Measurements from ENCODE around the gene PIP.
"Not testable (repeated sequence)": the region's sequence is repeated elsewhere in the genome, so short reads cannot be mapped to it uniquely, and the experiment has no call there.

Gene PIP, protein sequence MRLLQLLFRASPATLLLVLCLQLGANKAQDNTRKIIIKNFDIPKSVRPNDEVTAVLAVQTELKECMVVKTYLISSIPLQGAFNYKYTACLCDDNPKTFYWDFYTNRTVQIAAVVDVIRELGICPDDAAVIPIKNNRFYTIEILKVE

DNA sequence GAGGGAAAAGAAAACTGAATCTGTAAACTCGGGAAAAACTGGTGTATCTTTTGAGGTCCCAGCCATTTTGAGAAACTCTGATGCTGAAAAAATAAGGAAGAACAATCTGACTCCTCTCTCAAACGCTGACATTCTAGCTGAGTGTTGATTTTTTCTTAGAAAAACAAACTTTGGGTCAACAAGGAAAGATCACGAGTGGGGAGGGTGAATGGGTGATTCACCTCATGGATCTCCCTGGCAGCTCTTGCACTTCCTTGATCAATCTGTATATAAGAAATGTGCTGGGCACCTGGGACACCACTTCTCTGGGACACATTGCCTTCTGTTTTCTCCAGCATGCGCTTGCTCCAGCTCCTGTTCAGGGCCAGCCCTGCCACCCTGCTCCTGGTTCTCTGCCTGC is at the start of gene PIP:
PIP (plus strand) TSS at position 297 of the 400 bp plus-strand sequence; CDS start at position 337, 40 bp downstream.
- no peak for DNase-seq

DNA sequence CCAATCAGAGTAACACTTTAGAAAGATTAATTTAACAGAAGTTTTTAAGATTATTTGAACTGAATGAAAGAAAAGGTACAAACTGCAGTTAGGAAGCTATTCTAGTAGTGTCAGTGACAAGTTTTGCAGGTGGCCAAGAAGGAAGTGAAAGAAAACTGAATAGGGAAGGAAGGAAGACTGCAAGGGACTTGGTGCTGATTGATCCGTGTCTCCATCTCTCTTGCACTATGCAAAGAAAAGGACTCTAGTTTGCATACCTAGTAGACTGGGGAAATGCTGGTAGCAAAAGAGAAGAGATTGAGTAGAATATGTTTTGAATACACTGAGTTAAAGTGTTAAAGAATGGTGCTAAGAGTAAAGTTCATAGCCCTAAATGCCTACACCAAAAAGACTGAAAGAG is 46.8 kb upstream of the PIP start:
- DNase-seq: no peak

DNA sequence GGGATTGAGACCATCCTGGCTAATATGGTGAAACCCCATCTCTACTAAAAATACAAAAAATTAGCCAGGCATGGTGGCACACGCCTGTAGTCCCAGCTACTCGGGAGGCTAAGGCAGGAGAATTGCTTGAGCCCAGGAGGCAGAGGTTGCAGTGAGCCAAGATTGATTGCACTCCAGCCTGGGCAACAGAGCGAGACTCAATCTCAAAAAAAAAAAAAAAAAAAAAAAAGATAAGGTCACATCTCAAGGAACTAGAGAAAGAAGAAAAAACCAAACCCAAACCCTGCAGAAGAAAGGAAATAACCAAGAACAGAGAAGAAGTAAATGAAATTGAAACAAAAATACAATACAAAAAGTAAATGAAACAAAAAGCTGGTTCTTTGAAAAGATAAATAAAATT is 46.3 kb upstream of the PIP start:
- not testable (repeated sequence) for DNase-seq

DNA sequence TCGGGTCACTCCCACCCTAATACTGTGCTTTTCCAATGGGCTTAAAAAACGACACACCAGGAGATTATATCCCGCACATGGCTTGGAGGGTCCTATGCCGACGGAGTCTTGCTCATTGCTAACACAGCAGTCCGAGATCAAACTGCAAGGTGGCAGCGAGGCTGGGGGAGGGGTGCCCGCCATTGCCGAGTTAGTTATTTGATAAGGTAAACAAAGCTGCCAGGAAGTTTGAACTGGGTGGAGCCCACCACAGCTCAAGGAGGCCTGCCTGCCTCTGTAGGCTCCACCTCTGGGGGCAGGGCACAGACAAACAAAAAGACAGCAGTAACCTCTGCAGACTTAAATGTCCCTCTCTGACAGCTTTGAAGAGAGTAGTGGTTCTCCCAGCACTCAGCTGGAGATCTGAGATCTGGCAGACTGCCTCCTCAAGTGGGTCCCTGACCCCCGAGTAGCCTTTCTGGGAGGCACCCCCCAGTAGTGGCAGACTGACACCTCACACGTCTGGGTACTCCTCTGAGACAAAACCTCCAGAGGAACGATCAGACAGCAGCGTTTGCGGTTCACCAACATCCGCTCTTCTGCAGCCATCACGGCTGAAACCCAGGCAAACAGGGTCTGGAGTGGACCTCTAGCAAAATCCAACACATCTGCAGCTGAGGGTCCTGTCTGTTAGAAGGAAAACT is 43.2 kb upstream of the PIP start:
- DNase-seq: not testable (repeated sequence)

DNA sequence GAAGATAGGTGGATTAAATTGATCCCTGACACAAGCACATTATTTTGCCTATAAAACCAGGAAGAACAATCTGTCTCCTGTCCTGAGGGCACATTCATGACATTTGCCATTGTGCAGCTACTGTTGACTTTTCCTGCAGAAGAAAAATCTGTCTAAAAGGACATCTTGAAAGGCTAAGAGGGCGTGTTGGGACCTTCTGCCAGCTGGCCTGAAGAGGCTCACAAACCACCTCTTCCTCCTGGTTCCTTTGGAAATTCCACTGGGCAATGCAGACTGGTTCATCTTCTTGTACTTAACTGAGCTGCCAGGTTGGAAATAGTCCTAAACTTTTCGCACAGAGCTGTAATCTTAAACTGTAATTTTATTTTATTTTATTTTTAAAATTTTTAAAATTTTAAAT is 35.7 kb upstream of the PIP start:
- no peak for DNase-seq

DNA sequence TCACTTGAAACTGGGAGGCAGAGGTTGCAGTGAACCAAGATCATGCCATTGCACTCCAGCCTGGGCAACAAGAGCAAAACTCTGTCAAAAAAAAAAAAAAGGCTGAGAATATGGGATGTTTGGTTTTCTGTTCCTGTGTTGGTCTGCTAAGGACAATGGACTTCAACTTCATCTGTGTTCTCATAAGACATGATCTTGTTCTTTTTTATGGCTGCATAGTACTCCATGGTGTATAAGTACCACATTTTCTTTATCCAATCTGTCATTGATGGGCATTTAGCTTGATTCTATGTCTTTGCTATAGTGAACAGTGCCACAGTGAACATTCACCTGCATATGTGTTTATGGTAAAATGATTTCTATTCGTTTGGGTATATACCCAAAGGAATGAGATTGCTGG is 32.3 kb upstream of the PIP start:
- DNase-seq: not testable (repeated sequence)

DNA sequence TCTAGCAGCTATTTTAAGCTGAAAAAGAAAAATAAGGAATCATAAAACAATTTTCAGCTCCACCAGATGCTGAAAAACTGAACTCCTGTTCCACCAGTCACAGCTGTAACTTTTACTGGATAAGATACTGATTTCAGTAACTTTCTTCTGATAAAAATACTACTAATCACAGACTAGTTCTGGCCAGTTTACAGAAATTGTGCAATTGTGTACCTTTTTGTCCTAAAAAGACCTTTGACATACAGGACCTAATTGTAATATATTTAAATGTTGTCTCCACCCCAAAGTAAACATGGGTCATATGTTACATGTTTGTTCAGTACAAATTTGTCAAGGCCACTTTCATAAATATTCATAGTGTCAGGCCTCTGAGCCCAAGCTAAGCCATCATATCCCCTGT is 27.1 kb upstream of the PIP start:
- DNase-seq: no peak

DNA sequence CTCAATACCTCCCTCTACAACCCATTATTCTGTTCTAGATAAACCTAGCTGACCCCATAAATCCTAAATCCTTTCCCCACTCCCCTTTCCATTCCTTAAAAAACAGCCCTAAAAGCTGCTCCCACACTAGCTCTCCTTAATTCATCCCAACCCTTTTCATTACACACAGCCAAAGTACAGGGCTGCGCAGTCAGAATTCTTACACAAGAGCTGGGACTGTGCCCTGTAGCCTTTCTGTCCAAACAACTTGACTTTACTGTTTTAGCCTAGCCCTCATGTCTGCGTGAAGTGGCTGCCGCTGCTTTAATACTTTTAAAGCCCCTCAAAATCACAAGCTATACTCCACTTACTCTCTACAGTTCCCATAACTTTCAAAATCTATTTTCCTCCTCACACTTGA is 23.9 kb upstream of the PIP start:
- DNase-seq: not testable (repeated sequence)

DNA sequence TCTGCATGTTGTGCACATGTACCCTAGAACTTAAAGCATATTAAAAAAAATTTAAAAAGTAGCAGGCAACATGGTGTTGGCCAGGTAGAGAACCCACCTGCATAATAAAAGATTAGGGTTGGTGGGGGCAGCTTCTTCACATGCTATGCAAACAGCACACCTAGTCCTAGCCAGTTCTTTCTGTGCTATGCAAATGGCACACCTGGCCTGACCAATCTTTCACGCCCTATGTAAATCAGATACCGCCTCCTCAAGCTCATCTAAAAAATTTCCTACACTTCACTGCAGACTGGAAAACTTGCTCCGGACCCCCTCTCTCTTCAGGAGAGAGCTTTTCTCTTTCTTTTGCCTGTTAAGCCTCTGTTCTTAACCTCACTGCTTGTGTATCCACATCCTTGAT is 14.5 kb upstream of the PIP start:
- DNase-seq: no peak

DNA sequence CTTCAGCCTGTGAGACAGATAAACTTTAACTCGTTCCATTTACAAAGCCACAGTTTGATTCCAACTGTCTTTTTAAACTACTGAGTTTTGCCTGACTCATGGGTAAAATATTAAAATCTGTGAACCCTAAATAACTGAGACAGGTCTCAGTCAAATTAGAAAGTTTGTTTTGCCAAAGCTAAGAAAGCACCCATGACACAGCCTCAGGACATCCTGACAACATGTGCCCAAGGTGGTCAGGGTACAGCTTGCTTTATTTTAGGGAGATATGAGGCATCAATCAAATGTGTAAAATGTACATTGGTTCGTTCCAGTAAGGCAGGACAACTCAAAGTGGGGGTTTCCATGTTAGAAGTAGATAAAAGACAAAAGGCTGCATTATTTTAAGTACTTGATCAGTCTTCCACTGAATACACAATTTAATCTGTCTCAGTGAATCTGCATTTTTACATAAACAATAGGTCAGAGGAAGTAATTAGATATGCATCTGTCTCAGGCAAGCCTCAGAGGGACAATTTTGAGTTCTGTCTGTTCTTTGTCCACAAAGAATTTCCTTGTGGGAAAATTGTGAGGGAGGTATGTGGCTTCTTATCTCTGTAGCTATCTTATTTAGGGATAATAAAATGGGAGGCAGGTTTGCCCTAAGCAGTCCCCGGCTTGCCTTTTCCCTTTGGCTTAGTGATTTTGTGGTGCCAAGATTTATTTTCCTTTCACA is 11.0 kb upstream of the PIP start:
- DNase-seq: no peak

DNA sequence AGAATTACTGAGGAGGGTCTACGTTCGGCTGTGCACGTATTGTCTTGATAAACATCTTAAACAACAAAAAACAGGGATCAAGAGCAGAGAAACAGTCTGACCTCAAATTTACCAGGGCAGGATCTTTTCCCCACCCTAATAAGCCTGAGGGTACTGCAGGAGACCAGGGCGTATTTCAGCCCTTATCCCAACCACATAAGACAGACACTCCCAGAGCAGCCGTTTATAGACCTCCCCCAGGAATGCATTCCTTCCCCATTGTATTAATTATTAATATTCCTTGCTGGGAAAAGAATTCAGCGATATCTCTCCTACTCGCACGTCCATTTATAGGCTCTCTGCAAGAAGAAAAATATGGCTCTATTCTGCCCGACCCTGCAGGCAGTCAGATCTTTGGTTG is 8.6 kb upstream of the PIP start:
- not testable (repeated sequence) for DNase-seq

DNA sequence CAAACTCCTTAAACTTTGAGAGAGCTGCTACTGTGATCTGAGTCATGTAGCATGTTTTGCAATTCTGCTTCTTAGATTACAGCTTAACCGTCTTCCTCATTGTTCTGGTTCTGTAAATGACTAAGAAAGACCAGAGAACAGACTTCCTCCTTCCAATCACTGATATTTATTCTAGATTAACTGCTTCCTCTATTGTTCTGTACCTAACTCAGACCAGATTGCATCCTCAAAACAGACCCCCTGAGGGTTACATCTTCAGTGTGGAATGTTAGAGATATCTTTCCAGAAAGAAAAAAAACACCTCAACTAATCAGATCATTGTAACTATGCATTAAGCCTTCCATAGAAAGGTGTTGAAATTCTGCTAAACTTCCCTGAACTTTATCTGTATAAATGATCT is 5.7 kb upstream of the PIP start:
- DNase-seq: peak; percentile 82 to 88

DNA sequence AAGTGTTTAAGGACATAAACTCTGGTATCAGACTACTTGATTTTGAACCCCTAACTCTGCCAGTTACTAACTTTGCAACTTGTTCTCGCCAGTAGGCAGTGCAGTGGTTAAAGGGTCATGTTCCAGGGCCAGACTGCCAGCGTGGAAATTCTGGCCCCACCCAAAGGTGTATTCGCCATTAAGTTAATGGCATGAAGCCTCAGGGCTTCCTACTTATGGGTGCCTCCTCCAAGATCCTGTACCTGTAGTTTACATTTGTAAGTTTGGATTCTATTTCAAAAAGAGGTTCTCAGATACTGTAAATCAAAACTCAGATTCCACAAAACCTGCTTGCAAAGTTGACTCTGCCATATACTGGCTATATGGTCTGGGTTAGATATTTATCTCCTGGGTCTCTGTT is 2.8 kb upstream of the PIP start:
- DNase-seq: no peak

DNA sequence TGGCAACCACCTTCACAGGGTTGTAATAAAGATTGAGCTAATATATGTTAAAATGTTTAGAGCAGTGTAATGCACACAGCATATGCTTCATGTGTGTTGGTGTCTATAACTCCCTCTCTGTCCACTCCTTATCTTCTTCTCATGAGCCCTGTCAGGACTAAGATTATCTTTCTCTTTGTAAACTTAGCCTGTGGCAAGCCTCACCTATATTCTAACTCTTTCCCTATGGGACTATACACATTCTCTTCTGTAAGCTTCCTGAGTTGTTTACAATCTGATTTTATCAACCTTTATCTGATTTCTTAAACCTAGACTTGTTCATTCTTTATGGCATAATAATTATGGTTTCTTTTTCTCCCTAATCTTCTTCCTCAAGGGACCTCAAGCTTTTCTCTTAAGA is 2.4 kb upstream of the PIP start:
- DNase-seq: no peak

DNA sequence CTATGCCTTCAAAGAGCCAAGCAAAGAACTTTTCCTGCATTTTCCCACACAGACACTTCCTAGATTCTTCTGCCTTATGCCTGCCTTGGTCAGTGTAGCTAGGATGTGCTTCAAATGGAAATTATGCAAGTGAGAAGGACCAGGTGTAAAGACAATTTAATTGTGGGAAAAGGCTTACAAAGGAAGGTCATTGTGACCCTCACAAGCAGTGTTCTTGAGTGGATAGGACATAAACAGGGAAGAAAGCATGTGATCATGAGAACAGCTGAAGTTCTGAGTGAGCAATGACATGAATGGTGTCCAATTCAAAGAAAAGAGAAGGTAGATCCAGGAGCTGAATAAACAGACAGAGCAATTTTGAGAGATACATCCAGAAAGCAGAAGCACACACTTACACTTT is 1.3 kb upstream of the PIP start:
- DNase-seq: no peak

DNA sequence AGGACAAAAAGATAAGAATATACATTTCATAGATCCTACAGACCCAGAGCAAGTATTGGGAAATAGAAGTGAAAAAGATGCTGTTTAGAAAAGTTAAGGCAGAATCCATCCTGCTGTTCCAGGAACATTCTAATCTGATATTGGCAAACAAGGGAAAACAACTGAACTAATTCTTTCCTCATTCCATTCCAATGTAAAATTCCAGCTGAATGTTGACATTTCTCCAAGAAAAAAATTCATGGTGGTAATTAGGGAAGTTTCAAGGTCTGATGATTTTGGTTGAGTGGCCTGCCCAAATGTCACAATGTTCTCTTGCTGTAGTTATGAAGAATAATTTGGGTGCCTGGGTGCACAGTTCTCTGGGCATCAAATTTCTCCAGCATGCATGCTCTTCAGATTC is 15.2 kb downstream of the PIP start:
- DNase-seq: no peak

DNA sequence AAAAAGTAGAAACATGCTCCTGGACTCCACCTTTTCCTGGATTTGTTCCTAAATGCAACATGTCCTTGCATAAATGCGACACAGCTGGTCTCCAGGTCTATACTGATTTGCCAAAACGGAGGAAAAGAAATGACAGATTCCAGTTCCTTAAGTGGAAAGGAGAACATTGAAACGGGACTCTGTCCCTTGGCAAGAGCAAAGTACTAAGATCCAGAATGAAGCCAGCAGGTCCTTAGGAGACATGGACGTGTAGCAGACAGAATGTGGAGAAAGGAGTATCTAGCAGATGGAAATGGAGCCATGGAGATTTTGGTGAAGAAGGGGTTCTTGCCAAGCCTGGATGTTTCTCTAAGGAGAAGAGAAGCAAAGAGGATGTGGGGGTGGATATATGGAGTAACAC is 16.2 kb downstream of the PIP start:
- no peak for DNase-seq

DNA sequence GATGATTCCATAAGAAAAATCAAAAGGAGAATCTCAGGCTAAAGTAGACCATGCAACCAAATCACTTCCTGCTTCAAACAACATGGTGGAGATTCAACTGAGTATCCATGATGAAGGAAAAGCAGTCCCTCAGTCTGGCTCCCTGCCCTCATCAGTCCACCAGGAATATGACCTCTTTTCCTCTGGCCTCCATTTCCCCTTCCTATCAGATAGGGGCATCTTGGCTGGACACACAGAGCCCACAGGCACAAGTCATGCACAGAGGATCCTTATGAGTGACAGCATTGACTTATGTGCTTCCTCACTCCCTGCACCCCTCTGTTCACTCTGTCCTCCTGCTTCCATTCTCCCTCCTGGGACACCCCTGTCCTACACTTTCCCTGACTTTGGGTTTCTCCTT is 16.8 kb downstream of the PIP start:
- DNase-seq: no peak

DNA sequence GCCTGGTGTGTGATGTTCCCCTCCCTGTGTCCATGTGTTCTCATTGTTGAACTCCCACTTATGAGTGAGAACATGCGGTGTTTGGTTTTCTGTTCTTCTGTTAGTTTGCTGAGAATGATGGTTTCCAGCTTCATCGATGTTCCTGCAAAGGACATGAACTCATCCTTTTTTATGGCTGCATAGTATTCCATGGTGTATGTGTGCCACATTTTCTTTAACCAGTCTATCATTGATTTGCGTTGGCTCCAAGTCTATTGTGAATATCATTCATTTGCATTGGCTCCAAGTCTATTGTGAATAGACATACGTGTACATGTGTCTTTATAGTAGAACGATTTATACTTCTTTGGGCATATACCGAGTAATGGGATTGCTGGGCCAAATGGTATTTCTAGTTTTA is 18.8 kb downstream of the PIP start:
- not testable (repeated sequence) for DNase-seq

DNA sequence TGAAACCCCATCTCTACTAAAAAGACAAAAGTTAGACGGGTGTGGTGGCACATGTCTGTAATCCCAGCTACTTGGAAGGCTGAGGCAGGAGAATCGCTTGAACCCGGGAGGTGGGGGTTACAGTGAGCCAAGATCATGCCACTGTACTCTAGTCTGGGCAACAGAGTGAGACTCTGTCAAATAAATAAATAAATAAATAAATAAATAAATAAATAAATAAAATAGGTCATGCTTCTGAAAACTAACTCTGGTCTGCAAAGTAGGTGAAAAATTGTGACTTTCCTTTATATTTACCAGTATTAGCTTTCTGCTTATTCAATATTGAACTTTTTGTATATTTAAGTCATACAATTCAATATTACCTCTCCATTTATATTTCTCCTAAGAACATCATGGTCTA is 26.7 kb downstream of the PIP start:
- not testable (repeated sequence) for DNase-seq

DNA sequence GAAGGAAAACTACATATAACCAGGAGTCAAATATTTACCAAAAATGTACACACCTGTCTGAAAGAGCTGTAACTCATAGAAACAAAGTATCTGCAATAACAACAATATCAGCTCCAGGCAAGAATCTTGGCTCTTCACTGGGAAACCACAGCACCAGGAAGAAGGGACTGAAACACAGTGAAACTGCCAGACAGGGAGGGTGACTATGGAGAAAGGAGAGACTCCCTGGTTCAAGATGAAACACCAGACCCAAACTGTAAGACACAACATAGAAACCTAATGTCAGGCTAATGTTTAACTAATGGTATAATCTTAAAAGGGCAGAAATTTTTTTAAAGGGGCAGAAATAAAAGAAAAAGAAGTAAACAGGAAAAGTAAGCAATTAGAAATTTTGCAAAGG is 39.8 kb downstream of the PIP start:
- DNase-seq: no peak

DNA sequence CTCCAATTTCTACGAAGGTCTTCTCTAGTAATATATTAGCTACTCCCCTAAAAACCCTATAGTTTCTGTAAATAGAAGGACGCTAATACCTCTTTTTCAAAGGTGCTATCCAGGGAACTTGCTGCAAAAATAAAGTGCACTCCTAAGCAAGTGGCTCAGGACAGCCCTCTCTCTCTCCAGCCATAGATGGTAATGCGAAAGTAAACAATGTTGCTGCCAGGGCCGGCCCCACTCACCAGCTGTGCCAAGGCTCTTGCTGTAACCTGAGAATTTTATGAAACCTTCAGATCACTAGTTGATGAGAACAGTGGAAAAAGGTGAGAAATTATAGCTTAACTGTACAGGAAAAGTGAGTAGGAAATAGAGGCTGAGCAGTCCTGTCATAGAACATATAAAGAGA is 40.5 kb downstream of the PIP start:
- no peak for DNase-seq

DNA sequence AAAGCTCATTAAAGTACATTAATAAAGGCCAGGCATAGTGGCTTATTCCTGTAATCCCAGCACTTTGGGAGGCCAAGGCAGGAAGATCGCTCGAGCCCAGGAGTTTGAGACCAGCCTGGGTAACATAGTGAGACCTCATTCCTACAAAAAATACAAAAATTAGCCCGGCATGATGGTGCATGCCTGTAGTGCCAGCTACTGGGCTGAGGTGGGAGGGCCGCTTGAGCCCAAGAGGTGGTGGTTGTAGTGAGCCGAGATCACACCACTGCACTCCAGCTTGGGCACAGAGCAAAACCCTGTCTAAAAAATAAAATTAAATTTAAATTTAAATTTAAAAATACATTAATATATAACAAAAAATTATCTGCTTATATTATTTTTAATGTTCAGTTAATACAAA is 44.3 kb downstream of the PIP start:
- no peak for DNase-seq

DNA sequence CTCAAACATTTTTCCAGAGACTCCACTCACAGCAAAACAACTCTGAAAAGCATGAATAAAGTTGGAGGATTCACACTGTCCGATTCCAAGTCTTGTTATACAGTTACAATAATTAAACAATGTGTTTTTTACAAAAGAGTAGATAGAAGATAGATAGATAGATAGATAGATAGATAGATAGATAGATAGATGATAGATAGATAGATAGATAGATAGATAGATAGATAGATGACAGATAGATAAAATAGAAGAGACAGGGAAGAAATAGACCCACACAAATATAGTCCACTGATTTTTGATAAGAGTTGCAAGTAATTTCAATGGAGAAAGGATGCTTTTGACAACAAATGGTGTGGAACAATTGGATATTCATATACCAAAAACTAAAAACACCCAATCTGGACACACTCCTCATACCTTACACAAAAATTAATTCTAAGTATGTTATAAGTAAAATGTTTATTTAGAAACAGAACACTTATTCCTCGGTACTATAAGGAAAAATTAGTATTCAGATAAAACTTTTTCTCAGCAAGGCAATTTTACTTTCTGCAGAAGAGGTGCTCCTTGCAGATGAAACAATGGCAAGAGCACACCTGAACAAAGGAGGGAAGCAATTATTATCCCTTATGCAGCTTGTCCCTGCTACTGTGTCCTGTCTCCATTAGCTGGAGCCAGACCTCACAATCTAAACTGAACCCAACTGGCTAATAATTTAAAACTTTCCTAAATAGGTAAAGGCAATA is 45.7 kb downstream of the PIP start:
- no peak for DNase-seq
